Esophagus squamous epithelium (tissue), 5 donors: ENCODE measurements around the gene NT5DC4. TPM values are rescaled to one million over a fixed set of nuclear protein-coding genes. Genes with fewer than 3 reads are reported as not detected.

Source experiments
- DNase-seq: peaks from one replicate; lab custom pipeline; 2025; lab: John Stamatoyannopoulos, UW
- H3K27ac ChIP-seq, 4 donors: fragments of 200-600 bp; sonication (generic); one replicate each; pipeline ENCODE4 v1.5.1; 2016 to 2019; ENCODE audit warnings: mild to moderate bottlenecking in 1 of 4
- H3K27me3 ChIP-seq, 4 donors: fragments of 200-600 bp; sonication (generic); 1 replicate in 3 of 4; 2 replicates in 1 of 4; pipeline versions ENCODE4 v1.5.1 to v1.6.0; 2017 to 2021; ENCODE audit warnings: antibody characterized with exemption in 1 of 4
- H3K36me3 ChIP-seq, 3 donors: fragments of 200-600 bp; sonication (generic); one replicate each; pipeline ENCODE4 v1.5.1; 2016 to 2019
- H3K4me1 ChIP-seq, 3 donors: fragments of 200-600 bp; sonication (generic); one replicate each; pipeline ENCODE4 v1.5.1; 2017 to 2019
- H3K4me3 ChIP-seq, 4 donors: fragments of 200-600 bp; sonication (generic); 1 replicate in 3 of 4; 2 replicates in 1 of 4; pipeline ENCODE4 v1.5.1; 2016 to 2019; ENCODE audit warnings: mild to moderate bottlenecking in 2 of 4, moderate library complexity in 1 of 4
- H3K9me3 ChIP-seq, 3 donors: fragments of 200-600 bp; sonication (generic); one replicate each; pipeline ENCODE4 v1.5.1; 2016 to 2019
- CTCF ChIP-seq, 6 experiments: fragments of 450-650 bp in 4 of 6; fragments of 200-600 bp in 2 of 6; sonication (generic) in 2 of 6; IDR thresholded peaks; one replicate each; pipeline ENCODE4 v1.5.1; 2016 to 2019; ENCODE audit warnings: antibody characterized with exemption in 6 of 6, mild to moderate bottlenecking in 4 of 6, moderate library complexity in 4 of 6
- POLR2A ChIP-seq, 4 donors: fragments of 450-650 bp; IDR thresholded peaks; one replicate each; pipeline ENCODE4 v1.6.1; 2017; ENCODE audit warnings: antibody characterized with exemption in 4 of 4, mild to moderate bottlenecking in 4 of 4, moderate library complexity in 3 of 4
- WGBS, 2 donors: methylation state at CpG; one replicate each; pipeline ENCODE4 v1.1.5; 2018; 5-methylcytosine and 5-hydroxymethylcytosine counted together
- intact Hi-C: fragments of 100-400 bp; cut with DNase I; formaldehyde crosslinking; loops from one replicate; pipeline ENCODE4 v1.15.0; 2022
- total RNA-seq, 4 donors: library from RNA; depleted of rRNA; stranded (reverse); fragments of >200 nt; gene quantifications; one replicate each; pipeline ENCODE4 v1.1.0, GENCODE V29; 2016
- donor health status: DM: yes; HTN: yes; CAD: no.

The NT5DC4 gene
- total RNA-seq, 4 donors from 2014 or later: not detected

GRCh38 chr2:112712465-112712864, 8.4 kb upstream of the NT5DC4 start:
- 77 to 85% methylated on average over 3 of the region's 3 CpGs for WGBS, 2 donors
- TF ChIP-seq CTCF (IDR thresholded peaks at IDR 0.05) (no peak), POLR2A (IDR thresholded peaks at IDR 0.05) (no peak)
- no peaks in the 10 kb centered on the region for H3K4me1 ChIP-seq
- no peak overlapping the region for H3K27ac ChIP-seq
- intact Hi-C loops: no loop called here
- H3K36me3 ChIP-seq: no peaks in the 10 kb centered on the region
- no peaks in the 10 kb centered on the region for H3K9me3 ChIP-seq
- H3K27me3 ChIP-seq: peaks cover 0 to 7% (median 0%) of the 10 kb centered on the region in 4 donors
- no peak for DNase-seq
- H3K4me3 ChIP-seq: no peak overlapping the region

- Histone ChIP-seq H3K27ac (no peak overlapping the region), H3K36me3 (no peaks in the 10 kb centered on the region), H3K4me3 (no peak overlapping the region), H3K4me1 (no peaks in the 10 kb centered on the region), H3K9me3 (no peaks in the 10 kb centered on the region), H3K27me3 (peaks cover 0 to 7% (median 0%) of the 10 kb centered on the region in 4 donors)
- TF ChIP-seq POLR2A (IDR thresholded peaks at IDR 0.05) (no peak), CTCF (IDR thresholded peaks at IDR 0.05) (no peak)
- 64 to 66% methylated on average over 14 to 17 of the region's 17 CpGs for WGBS, 2 donors
- no peak for DNase-seq
- intact Hi-C loops: no loop called here
Observed at GRCh38 chr2:112712903-112713584, 7.8 kb upstream of the NT5DC4 start.

GRCh38 chr2:112713585-112713925, 7.3 kb upstream of the NT5DC4 start:
- intact Hi-C loops: no loop called here
- no peak for DNase-seq
- Histone ChIP-seq H3K9me3 (no peaks in the 10 kb centered on the region), H3K27me3 (peaks cover 0 to 7% (median 0%) of the 10 kb centered on the region in 4 donors), H3K4me3 (no peak overlapping the region), H3K4me1 (no peaks in the 10 kb centered on the region), H3K27ac (no peak overlapping the region), H3K36me3 (no peaks in the 10 kb centered on the region)
- no peak for TF ChIP-seq CTCF (IDR thresholded peaks at IDR 0.05)
- no peak for TF ChIP-seq POLR2A (IDR thresholded peaks at IDR 0.05)
- WGBS, 2 donors: 72 to 95% methylated on average over 4 to 6 of the region's 7 CpGs

- DNase-seq: no peak
- WGBS, 2 donors: 95 to 96% methylated on average over 3 to 7 of the region's 7 CpGs
- Histone ChIP-seq H3K36me3 (no peaks in the 10 kb centered on the region), H3K4me3 (no peak overlapping the region), H3K9me3 (no peaks in the 10 kb centered on the region), H3K27ac (no peak overlapping the region), H3K27me3 (peaks cover 0 to 7% (median 0%) of the 10 kb centered on the region in 4 donors), H3K4me1 (no peaks in the 10 kb centered on the region)
- intact Hi-C loops: no loop called here
- TF ChIP-seq POLR2A (IDR thresholded peaks at IDR 0.05): no peak
- no peak for TF ChIP-seq CTCF (IDR thresholded peaks at IDR 0.05)
Observed at GRCh38 chr2:112713926-112714325, 6.9 kb upstream of the NT5DC4 start.

- intact Hi-C loops: no loop called here
- TF ChIP-seq CTCF (IDR thresholded peaks at IDR 0.05): no peak
- no peak for TF ChIP-seq POLR2A (IDR thresholded peaks at IDR 0.05)
- Histone ChIP-seq H3K4me1 (no peaks in the 10 kb centered on the region), H3K9me3 (no peaks in the 10 kb centered on the region), H3K4me3 (no peak overlapping the region), H3K27ac (no peak overlapping the region), H3K36me3 (no peaks in the 10 kb centered on the region), H3K27me3 (peaks cover 0 to 7% (median 0%) of the 10 kb centered on the region in 4 donors)
- DNase-seq: no peak
- 78 to 80% methylated on average over 3 to 4 of the region's 4 CpGs for WGBS, 2 donors
Observed at GRCh38 chr2:112714331-112714730, 6.5 kb upstream of the NT5DC4 start.
